ENCODE measurements around the gene ZNF732. TPM values are rescaled to one million over a fixed set of nuclear protein-coding genes. Genes with fewer than 3 reads are reported as not detected.
"Not testable (repeated sequence)": the region's sequence is repeated elsewhere in the genome, so short reads cannot be mapped to it uniquely, and the experiment has no call there.

Gene ZNF732
- total and polyA plus RNA-seq, 11 donors = 0.04 to 0.32 (median 0.08) TPM; not detected in 8

DNA sequence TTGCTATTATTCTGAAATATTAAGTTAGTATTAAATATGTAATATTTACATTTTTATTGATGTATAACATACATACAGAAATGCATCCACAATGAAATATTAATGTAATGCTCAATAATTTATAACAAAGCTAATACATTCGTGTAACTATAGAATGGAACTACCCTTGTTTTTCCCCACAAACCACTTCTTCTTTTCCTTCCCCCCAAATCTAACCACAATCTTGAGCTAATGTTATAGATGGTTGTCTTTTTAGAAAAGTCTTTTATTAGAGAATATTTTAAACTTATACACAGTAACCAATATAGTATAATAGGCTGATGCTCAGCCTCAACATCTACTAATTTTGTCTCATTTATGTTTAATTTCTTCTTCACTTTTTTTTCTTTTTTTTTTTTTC lies 4.5 kb upstream of the ZNF732 start:
- no peak overlapping the region for H3K27ac ChIP-seq
- WGBS, 4 donors = 76 to 89% (median 84%) methylated on average over 1 of the region's 1 CpG
- no peak for TF ChIP-seq POLR2A (IDR thresholded peaks at IDR 0.05)
- TF ChIP-seq, protein P1, sequence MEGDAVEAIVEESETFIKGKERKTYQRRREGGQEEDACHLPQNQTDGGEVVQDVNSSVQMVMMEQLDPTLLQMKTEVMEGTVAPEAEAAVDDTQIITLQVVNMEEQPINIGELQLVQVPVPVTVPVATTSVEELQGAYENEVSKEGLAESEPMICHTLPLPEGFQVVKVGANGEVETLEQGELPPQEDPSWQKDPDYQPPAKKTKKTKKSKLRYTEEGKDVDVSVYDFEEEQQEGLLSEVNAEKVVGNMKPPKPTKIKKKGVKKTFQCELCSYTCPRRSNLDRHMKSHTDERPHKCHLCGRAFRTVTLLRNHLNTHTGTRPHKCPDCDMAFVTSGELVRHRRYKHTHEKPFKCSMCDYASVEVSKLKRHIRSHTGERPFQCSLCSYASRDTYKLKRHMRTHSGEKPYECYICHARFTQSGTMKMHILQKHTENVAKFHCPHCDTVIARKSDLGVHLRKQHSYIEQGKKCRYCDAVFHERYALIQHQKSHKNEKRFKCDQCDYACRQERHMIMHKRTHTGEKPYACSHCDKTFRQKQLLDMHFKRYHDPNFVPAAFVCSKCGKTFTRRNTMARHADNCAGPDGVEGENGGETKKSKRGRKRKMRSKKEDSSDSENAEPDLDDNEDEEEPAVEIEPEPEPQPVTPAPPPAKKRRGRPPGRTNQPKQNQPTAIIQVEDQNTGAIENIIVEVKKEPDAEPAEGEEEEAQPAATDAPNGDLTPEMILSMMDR (IDR thresholded peaks at IDR 0.05) = no peak
- peaks cover 0 to 15% (median 0%) of the 10 kb centered on the region in 9 donors for H3K27me3 ChIP-seq
- H3K36me3 ChIP-seq = no peaks in the 10 kb centered on the region
- H3K4me3 ChIP-seq = no peak overlapping the region
- peaks cover 0 to 9% (median 0%) of the 10 kb centered on the region in 12 donors for H3K4me1 ChIP-seq
- DNase-seq = no peak
- peaks cover 0 to 39% (median 0%) of the 10 kb centered on the region in 12 donors for H3K9me3 ChIP-seq
- ATAC-seq = no peak
- intact Hi-C loops (cut with DNase I) = no loop called here

- H3K27me3 ChIP-seq = peaks cover 0 to 26% (median 8%) of the 10 kb centered on the region in 9 donors
- H3K9me3 ChIP-seq = peaks cover 0 to 45% (median 0%) of the 10 kb centered on the region in 12 donors
- TF ChIP-seq POLR2A (IDR thresholded peaks at IDR 0.05) = no peak
- TF ChIP-seq, protein P1 (IDR thresholded peaks at IDR 0.05) = no peak
- intact Hi-C loops (cut with DNase I) = no loop called here
- DNase-seq (no peak), ATAC-seq (no peak)
- H3K27ac ChIP-seq = no peak overlapping the region
- H3K4me3 ChIP-seq = no peak overlapping the region
- WGBS, 4 donors = 78 to 93% (median 88%) methylated on average over 3 of the region's 3 CpGs
- peaks cover 0 to 13% (median 0%) of the 10 kb centered on the region in 12 donors for H3K4me1 ChIP-seq
- no peaks in the 10 kb centered on the region for H3K36me3 ChIP-seq
Measured at GRCh38 chr4:306551-306961, 1.3 kb upstream of the ZNF732 start.

DNA sequence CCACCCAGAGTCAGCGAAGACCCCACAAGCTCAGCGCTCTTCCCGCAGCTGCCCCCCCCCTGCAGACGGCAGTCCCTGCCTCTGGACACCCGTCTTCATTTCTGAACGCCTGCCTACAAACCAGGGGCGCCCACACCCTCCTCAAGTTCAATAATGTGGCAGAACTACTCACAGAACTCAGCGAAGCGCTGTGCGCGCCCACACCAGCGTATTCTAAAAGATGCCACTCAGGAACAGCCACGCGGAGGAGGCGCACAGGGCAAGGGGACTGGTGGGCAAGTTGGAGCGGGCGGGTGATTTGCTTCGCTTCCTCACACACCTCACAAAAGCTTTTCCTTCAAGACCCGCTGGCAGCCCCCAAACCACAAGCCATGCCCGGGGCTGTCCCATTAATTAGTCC lies 758 bp downstream of the ZNF732 start:
- H3K27ac ChIP-seq; ATAC-seq; H3K36me3 ChIP-seq; DNase-seq; intact Hi-C loops (cut with DNase I): not testable (repeated sequence)
- 6 to 17% (median 8%) methylated on average over 14 to 20 of the region's 20 CpGs for WGBS, 4 donors
- Histone ChIP-seq H3K9me3 (peaks cover 0 to 35% (median 0%) of the 10 kb centered on the region in 12 donors), H3K27me3 (peaks cover 0 to 26% (median 8%) of the 10 kb centered on the region in 9 donors), H3K4me1 (peaks cover 0 to 13% (median 0%) of the 10 kb centered on the region in 12 donors), H3K4me3 (peak overlapping the region in 11 of 12 donors; percentile 7 to 55 (median 51))

- Histone ChIP-seq H3K4me1 (peaks cover 0 to 13% (median 0%) of the 10 kb centered on the region in 12 donors), H3K9me3 (peaks cover 0 to 28% (median 0%) of the 10 kb centered on the region in 12 donors), H3K27ac (no peak overlapping the region), H3K27me3 (peaks cover 0 to 26% (median 7%) of the 10 kb centered on the region in 9 donors), H3K4me3 (no peak overlapping the region), H3K36me3 (no peaks in the 10 kb centered on the region)
- intact Hi-C loops (cut with DNase I) = no loop called here
- no peak for TF ChIP-seq POLR2A (IDR thresholded peaks at IDR 0.05)
- TF ChIP-seq, protein P1 (IDR thresholded peaks at IDR 0.05) = no peak
- ATAC-seq (no peak), DNase-seq (no peak)
- 92 to 95% (median 94%) methylated on average over 4 of the region's 4 CpGs for WGBS, 4 donors
Measured at GRCh38 chr4:302381-302780, 2.9 kb downstream of the ZNF732 start.

DNA sequence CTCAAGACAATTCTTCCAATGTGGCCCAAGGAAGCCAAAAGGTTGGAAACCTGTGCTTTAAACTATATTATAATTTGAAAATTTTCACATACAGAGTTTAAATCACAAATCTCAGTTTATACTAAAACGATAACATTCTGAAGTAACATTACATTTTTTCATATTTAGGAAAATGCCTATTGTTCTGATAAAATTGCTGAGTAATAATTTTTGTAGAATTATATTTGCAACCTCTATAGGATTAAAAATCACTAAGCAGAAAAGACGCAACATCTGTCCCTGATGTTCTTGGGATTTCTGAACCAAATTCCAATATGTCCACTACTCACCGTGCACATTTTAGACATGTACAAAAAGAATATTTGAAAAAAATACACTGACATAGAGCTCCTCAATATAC lies 10.5 kb downstream of the ZNF732 start:
- WGBS, 4 donors = 94 to 97% (median 96%) methylated on average over 3 of the region's 3 CpGs
- no peaks in the 10 kb centered on the region for H3K36me3 ChIP-seq
- intact Hi-C loops (cut with DNase I) = no loop called here
- TF ChIP-seq, protein P1 (IDR thresholded peaks at IDR 0.05) = no peak
- no peak for TF ChIP-seq POLR2A (IDR thresholded peaks at IDR 0.05)
- peaks cover 0 to 62% (median 5%) of the 10 kb centered on the region in 12 donors for H3K9me3 ChIP-seq
- no peak overlapping the region for H3K4me3 ChIP-seq
- ATAC-seq (no peak), DNase-seq (no peak)
- no peaks in the 10 kb centered on the region for H3K4me1 ChIP-seq
- no peaks in the 10 kb centered on the region for H3K27me3 ChIP-seq
- no peak overlapping the region for H3K27ac ChIP-seq

Measured in heart left ventricle (tissue), 16 donors.